Memory B cell (primary cell): ENCODE measurements around the gene GARNL3.

Experiments used
- ATAC-seq: fragments of 150-1000 bp; cut with Tn5 transposase; 2 replicates; pipeline ENCODE4 v1.10.0; 2021; ENCODE audit warnings: low read depth, mild to moderate bottlenecking, moderate library complexity
- DNase-seq, 2 donors: peaks; one replicate each; pipeline ENCODE4 v3.0.0; 2022; ENCODE audit warnings: low spot score in 2 of 2
- H3K27ac Mint-ChIP-seq: one replicate; pipeline ENCODE4 v1.8.0; 2022; ENCODE audit warnings: mild to moderate bottlenecking, moderate library complexity, mixed read lengths
- H3K27me3 Mint-ChIP-seq: one replicate; pipeline ENCODE4 v1.8.0; 2022; ENCODE audit warnings: mixed read lengths
- H3K36me3 Mint-ChIP-seq: one replicate; pipeline ENCODE4 v1.8.0; 2022; ENCODE audit warnings: mild to moderate bottlenecking, mixed read lengths
- H3K4me1 Mint-ChIP-seq: one replicate; pipeline ENCODE4 v1.8.0; 2022; ENCODE audit warnings: mixed read lengths
- H3K4me3 Mint-ChIP-seq: one replicate; pipeline ENCODE4 v1.8.0; 2022; ENCODE audit warnings: mild to moderate bottlenecking, moderate library complexity, mixed read lengths
- H3K9me3 Mint-ChIP-seq: one replicate; pipeline ENCODE4 v1.8.0; 2022; ENCODE audit warnings: mixed read lengths

GARNL3 gene

GRCh38 chr9:127422787-127423186 is 158.2 kb downstream of the GARNL3 start:
- Mint-ChIP-seq H3K27ac (no peak overlapping the region), H3K9me3 (no peaks in the 10 kb centered on the region), H3K4me3 (peak overlapping the region; percentile 98), H3K4me1 (peaks cover 30% of the 10 kb centered on the region), H3K36me3 (peaks cover 6% of the 10 kb centered on the region), H3K27me3 (no peaks in the 10 kb centered on the region)
- ATAC-seq (no peak), DNase-seq (no peak)

DNA sequence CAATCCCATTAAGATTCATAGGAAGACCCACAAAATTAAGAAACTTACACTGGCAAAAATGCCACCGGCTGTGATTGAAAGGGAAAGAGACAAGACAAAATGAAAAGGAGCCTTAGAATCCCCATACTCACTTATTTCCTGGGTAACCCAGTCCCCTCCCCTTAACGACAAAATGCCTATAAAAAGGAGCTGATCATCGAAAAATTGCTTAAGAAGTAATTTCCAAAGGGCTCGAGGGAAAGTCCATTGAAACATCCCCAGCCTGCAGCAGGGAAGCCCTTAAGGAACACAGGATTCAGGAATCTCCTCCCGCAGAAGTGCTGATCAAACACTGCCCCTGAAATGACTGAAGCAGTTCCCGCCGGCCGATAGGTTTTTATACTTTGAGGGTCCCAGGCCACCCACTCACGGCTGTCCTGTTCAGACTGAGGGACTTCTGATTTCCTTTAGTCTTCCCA is 158.9 kb downstream of the GARNL3 start:
- peak overlapping the region; percentile 96 for H3K27ac Mint-ChIP-seq
- no peaks in the 10 kb centered on the region for H3K27me3 Mint-ChIP-seq
- ATAC-seq (no peak), DNase-seq (no peak)
- peak overlapping the region; percentile 98 for H3K4me3 Mint-ChIP-seq
- no peaks in the 10 kb centered on the region for H3K9me3 Mint-ChIP-seq
- H3K36me3 Mint-ChIP-seq, result peaks cover 8% of the 10 kb centered on the region
- H3K4me1 Mint-ChIP-seq, result peaks cover 30% of the 10 kb centered on the region

- DNase-seq (peak; percentile 85 to 87), ATAC-seq (peak; percentile 93)
- H3K4me3 Mint-ChIP-seq, result peak within 1 kb of the TSS; percentile 98
- H3K4me1 Mint-ChIP-seq, result peaks cover 30% of the 10 kb centered on the region
- peak within 1 kb of the TSS; percentile 96 for H3K27ac Mint-ChIP-seq
- H3K27me3 Mint-ChIP-seq, result no peaks in the 10 kb centered on the region
- no peaks in the 10 kb centered on the region for H3K9me3 Mint-ChIP-seq
- H3K36me3 Mint-ChIP-seq, result peaks cover 12% of the 10 kb centered on the region
Measured at GRCh38 chr9:127423934-127424675, 159.5 kb downstream of the GARNL3 start, which contains the start of gene ZNF79. Gene ZNF79, plus strand, starts transcription at chr9:127424382. Its CDS starts 406 bp downstream, at chr9:127424788.

GRCh38 chr9:127424676-127424999 is 160.1 kb downstream of the GARNL3 start:
- DNase-seq (no peak), ATAC-seq (peak; percentile 41)
- Mint-ChIP-seq H3K4me1 (peaks cover 30% of the 10 kb centered on the region), H3K27ac (peak overlapping the region; percentile 96), H3K4me3 (peak overlapping the region; percentile 98), H3K9me3 (no peaks in the 10 kb centered on the region), H3K36me3 (peaks cover 12% of the 10 kb centered on the region), H3K27me3 (no peaks in the 10 kb centered on the region)

DNA sequence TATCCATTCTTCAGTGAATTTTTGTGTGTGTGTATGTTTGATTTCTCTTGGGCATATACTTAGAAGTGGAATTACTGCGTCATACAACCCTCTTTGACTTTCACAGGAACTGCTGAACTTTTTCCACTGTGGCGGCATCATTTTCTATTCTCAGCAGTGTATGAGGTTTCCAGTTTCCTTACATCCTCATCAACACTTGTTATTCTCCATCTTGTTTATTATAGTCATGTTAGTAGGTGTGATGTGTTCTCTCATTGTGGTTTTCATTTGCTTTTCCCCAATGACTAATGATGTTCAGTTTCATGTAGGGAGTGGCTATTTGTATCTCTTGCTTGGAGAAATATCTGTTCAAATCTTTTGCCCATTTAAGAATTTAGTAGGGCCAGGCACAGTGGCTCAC is 162.2 kb downstream of the GARNL3 start:
- DNase-seq (no peak), ATAC-seq (no peak)
- peaks cover 25% of the 10 kb centered on the region for H3K36me3 Mint-ChIP-seq
- H3K27me3 Mint-ChIP-seq, result no peaks in the 10 kb centered on the region
- peaks cover 34% of the 10 kb centered on the region for H3K4me1 Mint-ChIP-seq
- H3K27ac Mint-ChIP-seq, result no peak overlapping the region
- no peak overlapping the region for H3K4me3 Mint-ChIP-seq
- no peaks in the 10 kb centered on the region for H3K9me3 Mint-ChIP-seq

DNA sequence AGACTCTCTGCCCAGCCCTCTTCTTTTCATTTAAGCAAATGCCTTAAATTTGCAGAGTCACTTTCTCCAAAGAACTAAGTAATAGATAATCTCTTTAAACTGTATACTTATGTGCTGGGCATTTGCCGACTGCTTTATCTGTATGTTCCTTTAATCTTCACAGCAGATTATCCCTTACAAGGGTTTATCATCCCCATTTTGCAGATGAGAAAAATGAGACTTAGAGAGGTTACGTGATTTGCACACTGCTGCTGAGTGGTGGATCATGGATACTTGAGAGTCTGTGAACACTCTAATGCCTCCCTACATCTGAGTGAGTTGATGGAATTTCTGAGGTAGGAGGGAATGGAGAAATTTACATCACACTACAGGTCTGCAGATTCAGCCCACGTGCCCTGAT is 163.8 kb downstream of the GARNL3 start:
- Mint-ChIP-seq H3K9me3 (no peaks in the 10 kb centered on the region), H3K4me1 (peaks cover 22% of the 10 kb centered on the region), H3K4me3 (no peak overlapping the region), H3K36me3 (peaks cover 30% of the 10 kb centered on the region), H3K27me3 (no peaks in the 10 kb centered on the region), H3K27ac (peak overlapping the region; percentile 31)
- no peak for DNase-seq
- no peak for ATAC-seq

GRCh38 chr9:127430415-127430814 is 165.8 kb downstream of the GARNL3 start:
- Mint-ChIP-seq H3K4me1 (peaks cover 15% of the 10 kb centered on the region), H3K27me3 (no peaks in the 10 kb centered on the region), H3K36me3 (peaks cover 42% of the 10 kb centered on the region), H3K9me3 (no peaks in the 10 kb centered on the region), H3K27ac (no peak overlapping the region), H3K4me3 (no peak overlapping the region)
- ATAC-seq (no peak), DNase-seq (no peak)

GRCh38 chr9:127437497-127438264 is 173.1 kb downstream of the GARNL3 start:
- no peak for ATAC-seq
- H3K9me3 Mint-ChIP-seq, result no peaks in the 10 kb centered on the region
- H3K4me3 Mint-ChIP-seq, result no peak overlapping the region
- H3K27ac Mint-ChIP-seq, result no peak overlapping the region
- no peaks in the 10 kb centered on the region for H3K27me3 Mint-ChIP-seq
- DNase-seq, result no peak
- H3K36me3 Mint-ChIP-seq, result peaks cover 33% of the 10 kb centered on the region
- H3K4me1 Mint-ChIP-seq, result no peaks in the 10 kb centered on the region

DNA sequence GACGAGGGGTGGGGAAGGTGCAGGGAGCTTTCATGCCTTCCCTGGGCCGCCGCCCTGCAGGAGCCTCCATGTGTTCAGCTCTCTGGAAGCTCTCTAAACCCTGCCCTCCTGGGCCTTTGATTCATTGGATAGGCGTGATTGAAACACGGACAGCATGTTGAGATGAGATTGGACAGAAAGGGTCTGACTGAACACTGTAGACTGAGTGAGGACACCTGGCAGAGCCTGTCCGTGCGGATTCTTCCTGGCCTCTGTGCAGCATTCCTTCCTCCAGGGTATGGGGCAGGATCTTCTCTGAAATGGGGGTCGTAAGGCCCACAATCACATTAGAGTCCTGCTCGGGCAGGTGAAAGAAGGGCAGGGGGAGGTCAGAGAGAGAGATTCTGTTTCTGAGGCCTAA is 173.8 kb downstream of the GARNL3 start:
- Mint-ChIP-seq H3K27ac (no peak overlapping the region), H3K36me3 (peaks cover 31% of the 10 kb centered on the region), H3K4me1 (no peaks in the 10 kb centered on the region), H3K4me3 (no peak overlapping the region), H3K9me3 (no peaks in the 10 kb centered on the region), H3K27me3 (no peaks in the 10 kb centered on the region)
- DNase-seq (no peak), ATAC-seq (no peak)
